H1 (cell line): Measurements from ENCODE around the gene DPEP1. TPM values are rescaled to one million over a fixed set of nuclear protein-coding genes. Genes with fewer than 3 reads are reported as not detected.

Experiments used
- CTCF ChIA-PET: fragments of 300-600 bp; sonication (Branson Sonifier 250); formaldehyde crosslinking; loops from one replicate; lab custom pipeline; 2021; ENCODE audit not compliant: partially characterized antibody; lab: Charles Lee
- POLR2A ChIA-PET: fragments of 300-600 bp; sonication (Branson Sonifier 250); formaldehyde crosslinking; loops from one replicate; lab custom pipeline; 2021; ENCODE audit warnings: inconsistent platforms; ENCODE audit not compliant: partially characterized antibody; lab: Charles Lee
- DNase-seq, 2 experiments: peaks; one replicate each; pipeline versions ENCODE4 v3.0.0 to v3.0.0-alpha.2; 2010 to 2022; ENCODE audit warnings: low spot score in 2 of 2, low read depth in 1 of 2, mixed read lengths in 1 of 2
- FAIRE-seq: peaks from 2 replicates; lab custom pipeline; 2011; peaks lifted over from hg19 to GRCh38; lab: Jason Lieb, UNC
- H2AFZ ChIP-seq: 2 replicates; pipeline ENCODE4 v1.8.1; 2012; ENCODE audit warnings: low read length, inconsistent platforms
- H2AK5ac ChIP-seq: 2 replicates; pipeline ENCODE4 v1.6.1; 2013; ENCODE audit warnings: low read depth, low read length
- H2BK120ac ChIP-seq: replicated peaks from 2 replicates; pipeline ENCODE3; 2013; ENCODE audit warnings: low read depth, low read length, inconsistent platforms
- H2BK12ac ChIP-seq: 2 replicates; pipeline ENCODE4 v1.6.1; 2013; ENCODE audit warnings: low read depth, low read length
- H2BK15ac ChIP-seq: 2 replicates; pipeline ENCODE4 v1.6.1; 2013; ENCODE audit warnings: low read length
- H2BK20ac ChIP-seq: 2 replicates; pipeline ENCODE4 v1.6.1; 2013; ENCODE audit warnings: low read length
- H2BK5ac ChIP-seq: 2 replicates; pipeline ENCODE4 v1.6.1; 2013; ENCODE audit warnings: low read depth, low read length
- H3K14ac ChIP-seq: 2 replicates; pipeline ENCODE4 v1.6.1; 2013; ENCODE audit warnings: inconsistent platforms; ENCODE audit not compliant: insufficient read length
- H3K18ac ChIP-seq: 2 replicates; pipeline ENCODE4 v1.6.1; 2013; ENCODE audit warnings: low read length; ENCODE audit errors: extremely low read depth
- H3K23ac ChIP-seq: 2 replicates; pipeline ENCODE4 v1.6.1; 2013; ENCODE audit warnings: inconsistent platforms; ENCODE audit not compliant: insufficient read length
- H3K23me2 ChIP-seq: 2 replicates; pipeline ENCODE4 v1.6.1; 2013; ENCODE audit warnings: low read depth, low read length
- H3K27ac ChIP-seq: 2 replicates; pipeline ENCODE4 v1.6.1; 2011; ENCODE audit warnings: low read depth, low read length, inconsistent platforms
- H3K27me3 ChIP-seq, 4 experiments: replicated peaks in 1 of 4; 1 replicate in 1 of 4; 2 replicates in 3 of 4; pipeline versions ENCODE4 v1.6.1 to v1.8.1; 2011 to 2013; ENCODE audit warnings: low read length in 3 of 4, mild to moderate bottlenecking in 3 of 4, inconsistent platforms in 2 of 4, mixed read lengths in 2 of 4, moderate library complexity in 1 of 4; ENCODE audit not compliant: control insufficient read depth in 3 of 4, insufficient read depth in 3 of 4; ENCODE audit errors: extremely low read depth in 1 of 4
- H3K36me3 ChIP-seq, 4 experiments: 2 replicates each; pipeline versions ENCODE4 v1.6.1 to v1.8.1; 2011 to 2013; ENCODE audit warnings: mild to moderate bottlenecking in 4 of 4, low read length in 3 of 4, moderate library complexity in 2 of 4, control low read depth in 1 of 4, inconsistent platforms in 1 of 4; ENCODE audit not compliant: insufficient read depth in 4 of 4, control insufficient read depth in 2 of 4
- H3K4ac ChIP-seq: replicated peaks from 2 replicates; pipeline ENCODE3; 2013; ENCODE audit warnings: low read length, low read depth, mixed read lengths, inconsistent platforms; ENCODE audit not compliant: insufficient read length
- H3K4me1 ChIP-seq, 4 experiments: replicated peaks in 1 of 4; 1 replicate in 1 of 4; 2 replicates in 3 of 4; pipeline versions ENCODE4 v1.6.1 to v1.8.1; 2011 to 2013; ENCODE audit warnings: low read length in 3 of 4, inconsistent platforms in 2 of 4, mixed read lengths in 1 of 4; ENCODE audit not compliant: insufficient read depth in 4 of 4, control insufficient read depth in 3 of 4
- H3K4me2 ChIP-seq, 2 experiments: 2 replicates each; pipeline versions ENCODE4 v1.6.1 to v1.8.1; 2011 to 2013; ENCODE audit warnings: low read depth in 2 of 2, low read length in 2 of 2, control low read depth in 1 of 2, inconsistent platforms in 1 of 2, mild to moderate bottlenecking in 1 of 2; ENCODE audit not compliant: insufficient read depth in 1 of 2
- H3K4me3 ChIP-seq, 4 experiments: fragments of 200-600, 300-600 bp in 1 of 4; sonication (generic), shearing (Covaris generic), sonication (Bioruptor Twin) in 1 of 4; 2 replicates each; pipeline versions ENCODE4 v1.5.1 to v1.8.1; 2011 to 2016; ENCODE audit warnings: low read length in 4 of 4, low read depth in 3 of 4, control low read depth in 2 of 4, inconsistent platforms in 2 of 4, mild to moderate bottlenecking in 2 of 4, mixed read lengths in 1 of 4, moderate library complexity in 1 of 4; ENCODE audit not compliant: insufficient read depth in 2 of 4; ENCODE audit errors: extremely low read depth in 1 of 4
- H3K56ac ChIP-seq: replicated peaks from 2 replicates; pipeline ENCODE3; 2013; ENCODE audit warnings: low read depth, mild to moderate bottlenecking, mixed read lengths, low read length, inconsistent platforms; ENCODE audit not compliant: insufficient read length
- H3K79me1 ChIP-seq: 2 replicates; pipeline ENCODE4 v1.6.1; 2013; ENCODE audit warnings: low read depth, low read length, control low read depth
- H3K79me2 ChIP-seq, 2 experiments: 2 replicates each; pipeline versions ENCODE4 v1.6.1 to v1.8.1; 2012 to 2013; ENCODE audit warnings: low read length in 2 of 2, mild to moderate bottlenecking in 2 of 2, inconsistent platforms in 1 of 2; ENCODE audit not compliant: insufficient read depth in 2 of 2, control insufficient read depth in 1 of 2
- H3K9ac ChIP-seq, 4 experiments: replicated peaks in 1 of 4; 1 replicate in 1 of 4; 2 replicates in 3 of 4; pipeline versions ENCODE4 v1.6.1 to v1.8.1; 2011 to 2013; ENCODE audit warnings: low read depth in 3 of 4, low read length in 3 of 4, control low read depth in 2 of 4, mild to moderate bottlenecking in 2 of 4, moderate library complexity in 2 of 4, inconsistent platforms in 1 of 4; ENCODE audit errors: extremely low read depth in 1 of 4
- H3K9me3 ChIP-seq, 2 experiments: 2 replicates each; pipeline versions ENCODE4 v1.6.1 to v1.8.1; 2012 to 2013; ENCODE audit warnings: mild to moderate bottlenecking in 2 of 2, moderate library complexity in 2 of 2, control low read depth in 1 of 2, inconsistent platforms in 1 of 2, low read depth in 1 of 2, low read length in 1 of 2, mixed read lengths in 1 of 2; ENCODE audit not compliant: insufficient read depth in 2 of 2
- H4K20me1 ChIP-seq, 2 experiments: replicated peaks in 1 of 2; 2 replicates each; pipeline versions ENCODE3 to v1.8.1; 2011 to 2013; ENCODE audit warnings: inconsistent platforms in 2 of 2, low read length in 2 of 2, mild to moderate bottlenecking in 1 of 2; ENCODE audit not compliant: insufficient read depth in 2 of 2, control insufficient read depth in 1 of 2
- H4K5ac ChIP-seq: 2 replicates; pipeline ENCODE4 v1.6.1; 2013; ENCODE audit warnings: low read length, low read depth, mixed read lengths, inconsistent platforms; ENCODE audit not compliant: insufficient read length
- H4K8ac ChIP-seq: 2 replicates; pipeline ENCODE4 v1.8.0; 2013; ENCODE audit warnings: mild to moderate bottlenecking, moderate library complexity, low read length, inconsistent platforms; ENCODE audit not compliant: insufficient read depth; ENCODE audit errors: extremely low read depth
- H4K91ac ChIP-seq: replicated peaks from 2 replicates; pipeline ENCODE3; 2013; ENCODE audit warnings: low read length, mixed read lengths, inconsistent platforms; ENCODE audit not compliant: insufficient read length
- BCL11A ChIP-seq, 2 experiments: IDR thresholded peaks; one replicate each; pipeline ENCODE4 v1.6.1; 2011; ENCODE audit warnings: low read depth in 2 of 2, low read length in 2 of 2, mild to moderate bottlenecking in 2 of 2
- CTBP2 ChIP-seq: IDR thresholded peaks from 2 replicates; pipeline ENCODE4 v1.7.0; 2011; ENCODE audit warnings: borderline replicate concordance, mild to moderate bottlenecking, moderate library complexity, mixed read lengths, low read length; ENCODE audit not compliant: insufficient read depth, insufficient read length
- EGR1 ChIP-seq: IDR thresholded peaks from 2 replicates; pipeline ENCODE4 v1.6.1; 2011; ENCODE audit warnings: low read depth, low read length, borderline replicate concordance
- EZH2 ChIP-seq: fragments of 200-600 bp; sonication (generic); IDR thresholded peaks from 2 replicates; pipeline ENCODE4 v1.7.1; 2012; ENCODE audit warnings: low read depth, mild to moderate bottlenecking, moderate library complexity, low read length, inconsistent platforms; ENCODE audit not compliant: severe bottlenecking
- GABPA ChIP-seq: IDR thresholded peaks from 2 replicates; pipeline ENCODE4 v1.6.1; 2011; ENCODE audit warnings: mild to moderate bottlenecking, low read length, moderate library complexity, borderline replicate concordance; ENCODE audit not compliant: insufficient read depth
- RNF2 ChIP-seq: fragments of 200-900, 300-1000 bp; sonication (generic); IDR thresholded peaks from 2 replicates; pipeline ENCODE4 v1.7.1; 2016; ENCODE audit warnings: borderline replicate concordance, low read depth, mild to moderate bottlenecking, antibody characterized with exemption, low read length; ENCODE audit not compliant: poor library complexity, severe bottlenecking; ENCODE audit errors: missing control alignments
- SP4 ChIP-seq: IDR thresholded peaks from 2 replicates; pipeline ENCODE4 v1.6.1; 2012; ENCODE audit warnings: low read length, inconsistent platforms
- TAF7 ChIP-seq: optimal IDR thresholded peaks from 2 replicates; pipeline ENCODE3; 2011; ENCODE audit warnings: low read depth, mild to moderate bottlenecking, inconsistent platforms, low read length, moderate library complexity, borderline replicate concordance
- USF2 ChIP-seq: IDR thresholded peaks from 2 replicates; pipeline ENCODE4 v1.6.1; 2011; ENCODE audit warnings: low read length, improper control_type of control experiment
- WGBS, 2 experiments: shearing (Covaris generic) in 1 of 2; methylation state at CpG; one replicate each; pipeline versions ENCODE4 v1.1.6 to v1.1.7; 2013 to 2015; ENCODE audit warnings: low lambda C conversion rate in 2 of 2, mixed read lengths in 2 of 2, inconsistent platforms in 1 of 2, low coverage in 1 of 2, missing lambda C conversion rate in 1 of 2; ENCODE audit not compliant: insufficient replicate concordance in 2 of 2, insufficient coverage in 1 of 2, insufficient read length in 1 of 2; ENCODE audit errors: extremely low coverage in 1 of 2, missing lambda C conversion rate in 1 of 2; 5-methylcytosine and 5-hydroxymethylcytosine counted together
- polyA plus RNA-seq, 7 experiments: library from polyadenylated mRNA; depleted of rRNA in 3 of 7; stranded (reverse) in 5 of 7; unstranded in 2 of 7; fragments of >200 nt in 5 of 7; fragments of 200-250 nt in 2 of 7; gene quantifications; 1 replicate in 5 of 7; 2 replicates in 1 of 7; 4 replicates in 1 of 7; pipeline versions ENCODE4 v1.2.1 to v1.2.3, GENCODE V29; 2011 to 2013; ENCODE audit warnings: missing spikeins in 2 of 7, mixed read lengths in 2 of 7
- total RNA-seq: library from RNA; stranded (reverse); fragmentation: NEBNext Ultra II Directional; extraction: Animal tissue kit (Norgen Biotek cat#: 25700); gene quantifications from 2 replicates; pipeline ENCODE4 v1.2.1, GENCODE V29; 2021

The DPEP1 gene
- total and polyA plus RNA-seq, 2 of the 8 experiments (the other 6 are each of a cell fraction or from before 2014, with no cell fraction given) = 2.8 to 3.1 TPM

- Histone ChIP-seq H3K14ac (no peak overlapping the region), H3K27ac (no peak overlapping the region), H3K4ac (no peak overlapping the region), H3K27me3 (peaks cover 0 to 11% (median 4%) of the 10 kb centered on the region in 4 experiments; a peak in 2 of 7 replicates), H3K79me1 (no peaks in the 10 kb centered on the region), H3K9me3 (no peaks in the 10 kb centered on the region), H2AK5ac (no peak overlapping the region), H3K4me1 (peaks cover 0 to 18% (median 8%) of the 10 kb centered on the region in 4 experiments; a peak in 5 of 7 replicates), H2BK120ac (no peak overlapping the region), H2BK5ac (no peak overlapping the region), H4K20me1 (peaks cover 2 to 9% of the 10 kb centered on the region in 2 experiments), H3K56ac (no peak overlapping the region), H3K4me2 (no peak overlapping the region), H3K79me2 (no peaks in the 10 kb centered on the region), H4K8ac (no peak overlapping the region; the same call in 1 of the 2 replicates), H3K18ac (no peak overlapping the region), H3K4me3 (no peak overlapping the region), H2BK20ac (no peak overlapping the region), H4K5ac (no peak overlapping the region), H2AFZ (no peak overlapping the region), H2BK12ac (no peak overlapping the region), H3K9ac (no peak overlapping the region), H3K23me2 (peaks cover 11% of the 10 kb centered on the region), H3K36me3 (no peaks in the 10 kb centered on the region), H3K23ac (no peak overlapping the region), H2BK15ac (no peak overlapping the region), H4K91ac (no peak overlapping the region)
- WGBS, 2 experiments = 88% methylated on average over 23 of the region's 23 CpGs; no CpG with 5 or more reads in 1 of the 2 experiments
- CTCF ChIA-PET = interaction anchor here (0.8 kb wide), 1 partner anchor 98 kb away, joined by 3 read pairs; no protein-coding TSS in a partner anchor
- no peak for DNase-seq
- no peak for FAIRE-seq
- POLR2A ChIA-PET = interaction anchor here (0.6 to 1.6 kb wide), 4 partner anchors 8 to 393 kb away, joined by 4 to 9 read pairs (median 4); no protein-coding TSS in a partner anchor
- TF ChIP-seq EZH2 (no peak), SP4 (no peak), CTBP2 (no peak), EGR1 (no peak), USF2 (no peak), RNF2 (no peak), BCL11A (IDR thresholded peaks at IDR 0.05; ENCODE audit: low read depth in 2 of 2, low read length in 2 of 2) (no peak), GABPA (no peak), TAF7 (no peak)
Observed at GRCh38 chr16:89569506-89570341, 43.7 kb upstream of the DPEP1 start.
